Caco-2 (cell line): ENCODE measurements around the gene TRIM3. TPM values are rescaled to one million over a fixed set of nuclear protein-coding genes. Genes with fewer than 3 reads are reported as not detected.
A peak's percentile ranks its signal among the peaks of the same experiment; 100 is the strongest.

Experiments
- BruUV-seq: library from RNA; stranded (reverse); fragments of 400-500 nt; replicated peaks from 2 replicates; lab custom pipeline; 2021; lab: Mats Ljungman, UMichigan
- CTCF ChIA-PET: fragments of 300-600 bp; sonication (Branson Sonifier 250); formaldehyde crosslinking; loops from one replicate; lab custom pipeline; 2022; ENCODE audit warnings: antibody characterized with exemption; lab: Charles Lee
- POLR2A ChIA-PET: fragments of 300-600 bp; sonication (Branson Sonifier 250); formaldehyde crosslinking; loops from one replicate; lab custom pipeline; 2022; ENCODE audit warnings: antibody characterized with exemption; lab: Charles Lee
- DNase-seq, 2 experiments: peaks; one replicate each; pipeline versions ENCODE4 v3.0.0 to v3.0.0-alpha.2; 2020 to 2022
- H3K27me3 ChIP-seq: replicated peaks from 2 replicates; pipeline ENCODE4 v1.6.0; 2011; ENCODE audit warnings: low read length; ENCODE audit not compliant: control insufficient read depth, insufficient read depth
- H3K36me3 ChIP-seq: 2 replicates; pipeline ENCODE4 v1.5.1; 2011; ENCODE audit warnings: low read length; ENCODE audit not compliant: control insufficient read depth, insufficient read depth
- H3K4me1 ChIP-seq: fragments of 250-450 bp; sonication (Bioruptor Pico); 2 replicates; pipeline ENCODE4 v1.5.1; 2020; ENCODE audit warnings: mild to moderate bottlenecking
- H3K4me3 ChIP-seq: 2 replicates; pipeline ENCODE4 v1.5.1; 2011; ENCODE audit warnings: low read depth, mild to moderate bottlenecking, control low read depth, low read length
- H3K9me3 ChIP-seq: fragments of 250-450 bp; sonication (Bioruptor Pico); 2 replicates; pipeline ENCODE4 v1.5.1; 2020; ENCODE audit warnings: mild to moderate bottlenecking, moderate library complexity
- H3K27ac Mint-ChIP-seq: one replicate; pipeline ENCODE4 v1.8.0; 2022; ENCODE audit warnings: mixed read lengths; ENCODE audit not compliant: unreplicated experiment
- H3K27me3 Mint-ChIP-seq: one replicate; pipeline ENCODE4 v1.8.0; 2022; ENCODE audit warnings: mixed read lengths; ENCODE audit not compliant: insufficient read depth, unreplicated experiment
- H3K36me3 Mint-ChIP-seq: one replicate; pipeline ENCODE4 v1.8.0; 2022; ENCODE audit warnings: mild to moderate bottlenecking, mixed read lengths; ENCODE audit not compliant: insufficient read depth, unreplicated experiment
- H3K4me1 Mint-ChIP-seq: one replicate; pipeline ENCODE4 v1.8.0; 2022; ENCODE audit warnings: low read depth, mixed read lengths; ENCODE audit not compliant: unreplicated experiment
- H3K4me3 Mint-ChIP-seq: one replicate; pipeline ENCODE4 v1.8.0; 2022; ENCODE audit warnings: mild to moderate bottlenecking, moderate library complexity, mixed read lengths; ENCODE audit not compliant: unreplicated experiment
- H3K9me3 Mint-ChIP-seq: one replicate; pipeline ENCODE4 v1.8.0; 2022; ENCODE audit warnings: mixed read lengths; ENCODE audit not compliant: unreplicated experiment
- intact Hi-C: fragments of 100-400 bp; cut with micrococcal nuclease; formaldehyde crosslinking; loops from one replicate; pipeline ENCODE4 v1.10.0; 2022; ENCODE audit not compliant: unreplicated experiment
- total RNA-seq: library from RNA; stranded (reverse); gene quantifications from 2 replicates; pipeline ENCODE4 v1.2.3, GENCODE V29; 2022
- TF ChIP-seq, protein P1 (sequence below), 2 experiments: fragments of 200-600 bp in 1 of 2; IDR thresholded peaks; 1 replicate in 1 of 2; 2 replicates in 1 of 2; pipeline versions ENCODE4 v1.5.1 to v1.8.0; 2011 to 2022; ENCODE audit warnings: antibody characterized with exemption in 1 of 2, control low read depth in 1 of 2, inconsistent platforms in 1 of 2, low read depth in 1 of 2, low read length in 1 of 2, mild to moderate bottlenecking in 1 of 2, moderate library complexity in 1 of 2; ENCODE audit not compliant: insufficient read depth in 1 of 2, severe bottlenecking in 1 of 2, unreplicated experiment in 1 of 2

TRIM3 gene
- total RNA-seq, 1 experiment from 2014 or later, result 28.0 TPM

- TF ChIP-seq, protein P1, sequence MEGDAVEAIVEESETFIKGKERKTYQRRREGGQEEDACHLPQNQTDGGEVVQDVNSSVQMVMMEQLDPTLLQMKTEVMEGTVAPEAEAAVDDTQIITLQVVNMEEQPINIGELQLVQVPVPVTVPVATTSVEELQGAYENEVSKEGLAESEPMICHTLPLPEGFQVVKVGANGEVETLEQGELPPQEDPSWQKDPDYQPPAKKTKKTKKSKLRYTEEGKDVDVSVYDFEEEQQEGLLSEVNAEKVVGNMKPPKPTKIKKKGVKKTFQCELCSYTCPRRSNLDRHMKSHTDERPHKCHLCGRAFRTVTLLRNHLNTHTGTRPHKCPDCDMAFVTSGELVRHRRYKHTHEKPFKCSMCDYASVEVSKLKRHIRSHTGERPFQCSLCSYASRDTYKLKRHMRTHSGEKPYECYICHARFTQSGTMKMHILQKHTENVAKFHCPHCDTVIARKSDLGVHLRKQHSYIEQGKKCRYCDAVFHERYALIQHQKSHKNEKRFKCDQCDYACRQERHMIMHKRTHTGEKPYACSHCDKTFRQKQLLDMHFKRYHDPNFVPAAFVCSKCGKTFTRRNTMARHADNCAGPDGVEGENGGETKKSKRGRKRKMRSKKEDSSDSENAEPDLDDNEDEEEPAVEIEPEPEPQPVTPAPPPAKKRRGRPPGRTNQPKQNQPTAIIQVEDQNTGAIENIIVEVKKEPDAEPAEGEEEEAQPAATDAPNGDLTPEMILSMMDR (IDR thresholded peaks at IDR 0.05; ENCODE audit: insufficient read depth in 1 of 2, low read depth in 1 of 2, low read length in 1 of 2, severe bottlenecking in 1 of 2, unreplicated experiment in 1 of 2), result no peak
- Mint-ChIP-seq H3K4me1 (peaks cover under 1% of the 10 kb centered on the region), H3K27ac (no peak overlapping the region), H3K36me3 (peaks cover 24% of the 10 kb centered on the region), H3K4me3 (no peak overlapping the region), H3K9me3 (no peaks in the 10 kb centered on the region), H3K27me3 (no peaks in the 10 kb centered on the region)
- POLR2A ChIA-PET, result no interaction called here
- no TSS peak for BruUV-seq
- intact Hi-C loops, result no loop called here
- Histone ChIP-seq H3K4me1 (peaks cover 74% of the 10 kb centered on the region), H3K36me3 (peaks cover 2% of the 10 kb centered on the region; the same call in 1 of the 2 replicates), H3K9me3 (no peaks in the 10 kb centered on the region), H3K4me3 (no peak overlapping the region), H3K27me3 (no peaks in the 10 kb centered on the region)
- DNase-seq, result no peak
- CTCF ChIA-PET, result no interaction called here
Observed at GRCh38 chr11:6486256-6486655, 12.5 kb upstream of the TRIM3 start.

DNA sequence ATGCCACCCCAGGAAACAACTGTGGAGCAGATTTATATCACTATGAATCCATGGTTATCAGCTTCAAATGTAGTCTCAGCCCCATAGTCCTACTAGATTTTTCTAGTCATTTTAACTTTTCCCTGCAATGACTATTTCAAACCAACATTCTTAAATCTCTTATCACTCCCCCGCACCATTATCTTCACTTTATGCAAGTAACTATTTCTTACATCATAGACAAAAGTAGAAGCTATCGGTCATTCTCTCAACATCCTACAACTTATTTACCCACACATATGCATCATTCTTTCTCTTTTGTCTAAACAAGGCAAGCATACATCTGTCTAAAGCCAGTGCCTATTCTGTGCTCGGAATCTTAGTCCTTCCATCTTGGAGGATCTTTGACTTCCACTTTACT lies 11.9 kb upstream of the TRIM3 start:
- no peaks in the 10 kb centered on the region for H3K9me3 Mint-ChIP-seq
- CTCF ChIA-PET, result interaction anchor here (1.1 to 1.2 kb wide), 2 partner anchors 20 to 98 kb away, joined by 4 to 7 read pairs; no protein-coding TSS in a partner anchor
- Histone ChIP-seq H3K4me3 (no peak overlapping the region), H3K36me3 (peaks cover 2% of the 10 kb centered on the region; the same call in 1 of the 2 replicates), H3K27me3 (no peaks in the 10 kb centered on the region), H3K9me3 (no peaks in the 10 kb centered on the region), H3K4me1 (peaks cover 74% of the 10 kb centered on the region)
- no peak for DNase-seq
- no peaks in the 10 kb centered on the region for H3K27me3 Mint-ChIP-seq
- no TSS peak for BruUV-seq
- intact Hi-C loops, result loop anchor here (2.0 kb wide), 1 partner anchor 117 kb away; the partner anchor contains the start of genes ILK and RRP8
- no peak overlapping the region for H3K27ac Mint-ChIP-seq
- TF ChIP-seq, protein P1 (IDR thresholded peaks at IDR 0.05; ENCODE audit: insufficient read depth in 1 of 2, low read depth in 1 of 2, low read length in 1 of 2, severe bottlenecking in 1 of 2, unreplicated experiment in 1 of 2), result no peak
- peaks cover 30% of the 10 kb centered on the region for H3K36me3 Mint-ChIP-seq
- POLR2A ChIA-PET, result interaction anchor here (0.5 to 1.0 kb wide), 2 partner anchors 96 to 1051 kb away, joined by 3 to 4 read pairs; partner anchors contain the start of gene SMPD1
- no peak overlapping the region for H3K4me3 Mint-ChIP-seq
- no peaks in the 10 kb centered on the region for H3K4me1 Mint-ChIP-seq

DNA sequence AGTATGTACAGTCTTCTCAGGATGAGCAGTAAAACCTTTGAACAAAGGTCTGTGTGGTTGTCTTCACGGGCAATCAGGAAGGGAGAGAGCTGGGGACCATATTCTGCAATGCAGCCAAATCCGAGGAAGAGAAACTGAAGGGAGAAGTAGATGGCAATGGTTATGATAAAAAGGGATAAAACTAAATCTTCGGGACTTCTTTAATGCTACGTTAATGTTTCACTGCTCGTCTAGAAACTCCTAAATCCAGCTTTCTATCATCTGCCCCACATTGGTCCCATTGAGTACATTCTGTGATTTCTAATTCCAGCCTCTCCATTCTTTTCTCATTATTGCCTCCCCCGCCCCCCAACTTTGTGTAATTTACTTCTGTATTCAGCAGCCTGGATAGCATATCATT lies 9.3 kb upstream of the TRIM3 start:
- H3K36me3 ChIP-seq, result peaks cover 7% of the 10 kb centered on the region; the same call in 1 of the 2 replicates
- H3K4me1 Mint-ChIP-seq, result peaks cover 7% of the 10 kb centered on the region
- H3K4me1 ChIP-seq, result peaks cover 57% of the 10 kb centered on the region
- BruUV-seq, result no TSS peak
- intact Hi-C loops, result loop anchor here (5.0 kb wide), 1 partner anchor 251 kb away; the partner anchor contains the start of gene FHIP1B
- ChIA-PET CTCF (no interaction called here), POLR2A (interaction anchor here (0.9 kb wide), 1 partner anchor 93 kb away, joined by 3 read pairs; the partner anchor contains the start of gene SMPD1)
- H3K27ac Mint-ChIP-seq, result peak overlapping the region; percentile 53
- no peaks in the 10 kb centered on the region for H3K27me3 ChIP-seq
- H3K27me3 Mint-ChIP-seq, result no peaks in the 10 kb centered on the region
- H3K9me3 ChIP-seq, result no peaks in the 10 kb centered on the region
- H3K4me3 ChIP-seq, result no peak overlapping the region
- no peak for DNase-seq
- TF ChIP-seq, protein P1 (IDR thresholded peaks at IDR 0.05; ENCODE audit: insufficient read depth in 1 of 2, low read depth in 1 of 2, low read length in 1 of 2, severe bottlenecking in 1 of 2, unreplicated experiment in 1 of 2), result no peak
- H3K9me3 Mint-ChIP-seq, result no peaks in the 10 kb centered on the region
- H3K36me3 Mint-ChIP-seq, result peaks cover 56% of the 10 kb centered on the region
- peak overlapping the region; percentile 97 for H3K4me3 Mint-ChIP-seq
